ENCODE measurements around the gene GLDC. TPM values are rescaled to one million over a fixed set of nuclear protein-coding genes. Genes with fewer than 3 reads are reported as not detected.
"Not testable (repeated sequence)": the region's sequence is repeated elsewhere in the genome, so short reads cannot be mapped to it uniquely, and the experiment has no call there.

Gene GLDC
- total RNA-seq, 1 donor from 2014 or later, result 13.5 TPM

GRCh38 chr9:6665628-6666027 is 20.1 kb upstream of the GLDC start:
- no peak for FAIRE-seq
- no peak for DNase-seq (ENCODE audit: low spot score in 2 of 2)

- FAIRE-seq, result no peak
Observed at GRCh38 chr9:6664204-6664680, 18.7 kb upstream of the GLDC start.

GRCh38 chr9:6660512-6660911 is 15.0 kb upstream of the GLDC start:
- DNase-seq (ENCODE audit: low spot score in 2 of 2), result no peak
- no peak for FAIRE-seq

More at GRCh38 chr9:6664204-6664680, 18.7 kb upstream of the GLDC start:
- no peak for DNase-seq (ENCODE audit: low spot score in 2 of 2)

- FAIRE-seq, result no peak
Observed at GRCh38 chr9:6658628-6659353, 13.3 kb upstream of the GLDC start.

GRCh38 chr9:6656614-6657300 is 11.2 kb upstream of the GLDC start:
- DNase-seq (ENCODE audit: low spot score in 2 of 2) (no peak), FAIRE-seq (no peak)

More at GRCh38 chr9:6658628-6659353, 13.3 kb upstream of the GLDC start:
- DNase-seq (ENCODE audit: low spot score in 2 of 2), result no peak

DNA sequence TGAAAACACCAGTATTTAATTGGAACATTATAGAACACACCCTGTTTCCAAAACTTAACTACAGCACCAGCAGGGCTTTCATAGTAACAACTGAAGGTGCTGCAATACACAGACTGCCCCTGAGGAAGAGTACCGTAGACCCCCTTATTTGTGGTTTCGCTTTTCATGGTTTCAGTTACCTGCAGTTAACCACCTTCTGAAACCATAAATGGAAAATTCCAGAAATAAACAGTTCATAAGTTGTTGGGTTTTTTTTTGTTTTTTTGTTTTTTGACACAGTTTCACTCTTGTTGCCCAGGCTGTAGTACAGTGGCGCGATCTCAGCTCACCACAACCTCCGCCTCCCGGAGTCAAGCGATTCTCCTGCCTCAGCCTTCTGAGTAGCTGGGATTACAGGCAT is 9.5 kb upstream of the GLDC start:
- no peak for DNase-seq (ENCODE audit: low spot score in 2 of 2)
- no peak for FAIRE-seq

- FAIRE-seq, result no peak
- no peak for DNase-seq (ENCODE audit: low spot score in 2 of 2)
Observed at GRCh38 chr9:6646293-6646636, 736 bp upstream of the GLDC start.

GRCh38 chr9:6645105-6645354 is 499 bp downstream of the GLDC start:
- not testable (repeated sequence) for DNase-seq (ENCODE audit: low spot score in 2 of 2)

DNA sequence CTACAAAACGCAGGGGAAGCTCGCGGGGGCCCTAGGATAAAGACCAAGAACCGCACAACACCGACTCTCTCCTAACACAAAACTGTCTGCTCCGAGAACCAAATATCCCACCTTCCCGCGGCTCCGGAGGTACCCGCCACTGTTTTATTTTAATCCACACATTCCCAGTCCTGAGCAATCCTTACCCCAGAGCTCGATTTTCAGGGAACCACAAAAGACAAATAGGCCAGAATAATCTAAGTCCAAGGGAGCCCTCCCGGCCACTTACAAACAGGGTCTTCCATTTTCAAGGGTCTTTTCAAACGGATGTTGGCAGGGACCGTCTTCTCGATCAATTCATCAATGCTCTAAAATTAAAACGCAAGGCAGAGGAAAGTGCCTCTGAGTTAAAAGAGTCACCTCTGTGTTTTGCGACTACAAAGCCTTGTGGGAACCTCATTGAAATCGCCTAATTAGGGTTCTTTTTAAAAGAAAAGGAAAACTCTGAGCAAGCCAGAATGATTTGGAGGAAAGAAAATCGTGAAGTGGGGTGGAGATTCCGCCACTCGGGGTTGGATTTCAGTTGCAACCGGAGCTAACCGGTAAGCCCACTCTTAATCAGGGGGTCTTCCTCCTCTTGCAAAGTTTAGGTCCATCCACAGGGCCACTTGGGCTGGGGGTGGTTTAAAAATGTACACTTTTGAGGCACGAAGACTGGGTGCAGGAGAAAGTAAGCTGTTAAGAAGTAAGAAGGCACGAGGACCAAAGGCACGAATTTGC is 1.0 kb downstream of the GLDC start:
- no peak for FAIRE-seq

More at GRCh38 chr9:6645105-6645354, 499 bp downstream of the GLDC start:
- FAIRE-seq, result not testable (repeated sequence)

GRCh38 chr9:6641961-6642360 is 3.6 kb downstream of the GLDC start:
- no peak for FAIRE-seq
- no peak for DNase-seq (ENCODE audit: low spot score in 2 of 2)

More for the DNA sequence above, 1.0 kb downstream of the GLDC start:
- DNase-seq (ENCODE audit: low spot score in 2 of 2), result no peak

DNA sequence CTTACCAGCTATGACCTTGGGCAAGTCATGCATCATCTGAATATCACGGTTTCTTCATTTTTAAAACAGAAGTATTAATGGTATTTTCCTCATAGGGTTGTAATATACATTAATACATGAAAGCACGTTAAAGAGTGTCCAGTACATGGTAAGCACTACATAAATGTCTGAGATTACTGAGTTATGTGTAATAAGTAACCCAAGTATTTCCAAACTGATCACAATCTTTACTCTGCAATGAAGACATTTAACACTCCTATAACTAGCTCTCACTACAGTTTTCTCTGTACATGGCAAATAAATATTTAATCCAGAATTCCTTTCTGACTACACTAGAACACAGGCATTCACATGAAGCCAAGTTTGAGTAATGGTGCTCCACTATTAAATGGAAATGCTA is 4.0 kb downstream of the GLDC start:
- FAIRE-seq (no peak), DNase-seq (ENCODE audit: low spot score in 2 of 2) (no peak)

DNA sequence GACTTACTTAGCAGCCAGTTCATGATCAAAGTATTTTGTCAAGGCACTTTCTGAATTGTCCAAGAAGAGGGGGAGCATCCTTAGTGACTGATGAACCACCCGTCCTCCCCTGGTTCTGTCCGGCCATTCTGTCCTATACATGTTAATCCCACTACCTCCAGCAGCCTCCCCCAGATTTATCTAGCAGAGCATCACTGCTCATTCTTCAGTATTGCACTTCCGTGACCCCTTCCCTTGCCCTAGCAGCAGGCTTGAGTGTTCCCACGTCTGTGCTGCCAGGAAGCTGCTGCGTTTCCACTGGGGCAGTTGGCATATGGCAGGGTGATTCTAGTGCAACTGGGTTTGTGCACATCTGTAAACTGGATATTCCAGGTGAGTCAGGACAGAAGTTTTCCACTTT is 4.5 kb downstream of the GLDC start:
- no peak for FAIRE-seq
- DNase-seq (ENCODE audit: low spot score in 2 of 2), result no peak

GRCh38 chr9:6640268-6641051 is 5.1 kb downstream of the GLDC start:
- FAIRE-seq, result no peak
- no peak for DNase-seq (ENCODE audit: low spot score in 2 of 2)

GRCh38 chr9:6639622-6640021 is 5.9 kb downstream of the GLDC start:
- FAIRE-seq (no peak), DNase-seq (ENCODE audit: low spot score in 2 of 2) (no peak)

DNA sequence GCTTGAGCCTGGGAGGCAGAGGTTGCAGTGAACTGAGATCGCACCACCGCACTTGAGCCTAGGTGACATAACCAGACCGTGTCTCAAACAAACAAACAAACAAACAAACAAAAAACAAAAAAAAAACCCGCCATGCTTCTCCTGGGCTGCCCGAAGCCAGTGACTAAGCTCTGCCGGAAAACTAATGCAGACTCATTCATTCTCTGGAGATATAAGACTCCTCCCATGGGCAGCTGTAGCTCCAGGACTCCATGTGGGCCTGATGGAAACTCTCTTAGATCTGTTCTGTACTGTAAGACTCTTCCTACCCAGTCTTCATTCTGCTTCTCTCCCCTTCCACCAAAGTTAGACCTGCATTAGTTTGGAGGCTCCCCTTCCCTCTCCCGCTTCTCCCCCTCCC is 11.1 kb downstream of the GLDC start:
- FAIRE-seq, result no peak
- no peak for DNase-seq (ENCODE audit: low spot score in 2 of 2)

DNA sequence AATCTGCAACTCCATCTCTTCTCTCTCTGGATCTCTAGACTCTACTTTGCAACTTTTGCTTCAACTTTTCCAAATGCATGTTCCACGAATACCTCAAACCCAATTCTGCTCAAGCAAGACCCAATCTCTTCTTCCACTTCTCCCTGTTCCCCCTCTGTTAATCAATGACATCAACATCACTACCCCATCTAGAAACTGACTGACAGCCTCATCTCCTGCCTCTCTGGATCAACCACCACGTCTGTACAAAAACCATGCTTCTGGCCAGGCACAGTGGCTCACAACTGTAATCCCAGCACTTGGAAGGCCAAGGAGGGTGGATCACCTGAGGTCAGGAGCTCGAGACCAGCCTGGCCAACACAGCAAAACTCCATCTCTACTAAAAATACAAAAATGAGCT is 12.2 kb downstream of the GLDC start:
- DNase-seq (ENCODE audit: low spot score in 2 of 2), result no peak
- FAIRE-seq, result no peak

- DNase-seq (ENCODE audit: low spot score in 2 of 2) (no peak), FAIRE-seq (no peak)
Observed at GRCh38 chr9:6632516-6633183, 12.9 kb downstream of the GLDC start.

DNA sequence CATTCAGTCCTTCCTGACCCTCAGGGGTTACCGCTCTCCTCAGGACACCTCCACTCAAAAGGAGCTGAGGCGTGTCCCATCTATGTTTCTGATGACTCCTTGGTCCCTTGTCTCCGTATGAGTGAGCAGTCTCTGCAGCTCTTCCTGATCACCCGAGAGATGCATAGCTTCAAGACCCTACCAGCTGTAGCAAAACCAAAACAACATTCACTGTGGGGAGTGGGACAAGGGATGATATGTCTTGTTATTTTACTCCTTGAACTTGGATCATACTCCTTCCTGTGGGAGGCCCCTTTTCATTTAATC is 14.4 kb downstream of the GLDC start:
- FAIRE-seq (no peak), DNase-seq (ENCODE audit: low spot score in 2 of 2) (no peak)

GRCh38 chr9:6630502-6631206 is 14.9 kb downstream of the GLDC start:
- DNase-seq (ENCODE audit: low spot score in 2 of 2) (no peak), FAIRE-seq (no peak)

GRCh38 chr9:6628704-6629103 is 16.8 kb downstream of the GLDC start:
- FAIRE-seq (no peak), DNase-seq (ENCODE audit: low spot score in 2 of 2) (no peak)

Measured in frontal cortex (tissue), 4 donors.